HG02884 (cell line): ENCODE results near the gene THOC1.

Experiments used
- ATAC-seq: cut with Tn5 transposase; IDR thresholded peaks from one replicate; pipeline ENCODE4 v1.9.1; 2021; ENCODE audit warnings: mild to moderate bottlenecking, moderate library complexity; ENCODE audit not compliant: unreplicated experiment

Gene THOC1

GRCh38 chr18:215448-216010 is 52.3 kb downstream of the THOC1 start:
- ATAC-seq, result no peak

- no peak for ATAC-seq
These were observed 53.9 kb downstream of the THOC1 start for GRCh38 chr18:213966-214365.

GRCh38 chr18:213505-213904 is 54.3 kb downstream of the THOC1 start:
- ATAC-seq, result no peak

GRCh38 chr18:212780-213179 is 55.1 kb downstream of the THOC1 start:
- ATAC-seq, result no peak

- ATAC-seq, result no peak
These were observed 56.3 kb downstream of the THOC1 start for GRCh38 chr18:211582-211981.

GRCh38 chr18:210733-211132 is 57.1 kb downstream of the THOC1 start:
- ATAC-seq, result no peak

- ATAC-seq, result no peak
These were observed 57.8 kb downstream of the THOC1 start for GRCh38 chr18:210075-210474.

- no peak for ATAC-seq
These were observed 68.1 kb downstream of the THOC1 start for GRCh38 chr18:199768-200167.

GRCh38 chr18:199214-199613 is 68.6 kb downstream of the THOC1 start:
- no peak for ATAC-seq

- no peak for ATAC-seq
These were observed 72.2 kb downstream of the THOC1 start for GRCh38 chr18:195651-196050.

GRCh38 chr18:192801-193200 is 75.0 kb downstream of the THOC1 start:
- no peak for ATAC-seq

GRCh38 chr18:191725-192124 is 76.1 kb downstream of the THOC1 start:
- ATAC-seq, result no peak

GRCh38 chr18:189254-189653 is 78.6 kb downstream of the THOC1 start:
- ATAC-seq, result no peak

GRCh38 chr18:183769-184168 is 84.1 kb downstream of the THOC1 start:
- no peak for ATAC-seq

GRCh38 chr18:181711-182110 is 86.1 kb downstream of the THOC1 start:
- ATAC-seq, result no peak

GRCh38 chr18:179499-179898 is 88.3 kb downstream of the THOC1 start:
- no peak for ATAC-seq

GRCh38 chr18:172361-172760 is 95.5 kb downstream of the THOC1 start:
- ATAC-seq, result no peak
